Muscle of leg (tissue), 11 donors: Measurements from ENCODE around the gene MOCOS. TPM values are rescaled to one million over a fixed set of nuclear protein-coding genes. Genes with fewer than 3 reads are reported as not detected.

Experiments
- DNase-seq: peaks from one replicate; pipeline ENCODE4 v3.0.0; 2013
- H3K27ac ChIP-seq: one replicate; pipeline ENCODE4 v1.5.1; 2013; ENCODE audit warnings: mild to moderate bottlenecking, low read length, control low read depth
- H3K27me3 ChIP-seq: one replicate; pipeline ENCODE4 v1.6.1; 2013; ENCODE audit warnings: low read length; ENCODE audit not compliant: control insufficient read depth, insufficient read depth
- H3K36me3 ChIP-seq: one replicate; pipeline ENCODE4 v1.6.1; 2013; ENCODE audit warnings: low read length; ENCODE audit not compliant: control insufficient read depth, insufficient read depth
- H3K4me1 ChIP-seq: one replicate; pipeline ENCODE4 v1.6.1; 2013; ENCODE audit warnings: low read length; ENCODE audit not compliant: control insufficient read depth, insufficient read depth
- H3K4me3 ChIP-seq: one replicate; pipeline ENCODE4 v1.5.1; 2013; ENCODE audit warnings: low read length, control low read depth
- H3K9me3 ChIP-seq: replicated peaks from 2 replicates; pipeline ENCODE4 v1.6.1; 2013; ENCODE audit warnings: low read depth, low read length; ENCODE audit not compliant: control insufficient read depth
- WGBS: methylation state at CpG from one replicate; pipeline ENCODE4 v1.1.5; 2013; ENCODE audit warnings: missing lambda C conversion rate; ENCODE audit not compliant: insufficient coverage; 5-methylcytosine and 5-hydroxymethylcytosine counted together
- polyA plus RNA-seq, 8 donors: library from polyadenylated mRNA; unstranded; fragments of 120-200 nt; gene quantifications; one replicate each; pipeline versions ENCODE4 v1.2.1 to v1.2.3, GENCODE V29; 2013; ENCODE audit warnings: inconsistent platforms in 1 of 8, low replicate concordance in 1 of 8; ENCODE audit not compliant: insufficient read length in 8 of 8, insufficient read depth in 1 of 8
- total RNA-seq: library from RNA; stranded (reverse); fragments of 120-200 nt; gene quantifications from one replicate; pipeline ENCODE4 v1.2.4, GENCODE V29; 2013

Gene MOCOS
- total and polyA plus RNA-seq, 9 donors, result 0.10 to 0.62 (median 0.22) TPM

GRCh38 chr18:36300211-36300610, 112.9 kb downstream of the MOCOS start:
- DNase-seq, result no peak
- no peaks in the 10 kb centered on the region for H3K36me3 ChIP-seq
- H3K9me3 ChIP-seq, result no peaks in the 10 kb centered on the region
- no peak overlapping the region for H3K4me3 ChIP-seq
- peaks cover 16% of the 10 kb centered on the region for H3K4me1 ChIP-seq
- no peak overlapping the region for H3K27ac ChIP-seq
- WGBS, result 93% methylated on average over 6 of the region's 6 CpGs
- H3K27me3 ChIP-seq, result peaks cover 38% of the 10 kb centered on the region

GRCh38 chr18:36301884-36302283, 114.6 kb downstream of the MOCOS start:
- Histone ChIP-seq H3K27ac (no peak overlapping the region), H3K36me3 (no peaks in the 10 kb centered on the region), H3K27me3 (peaks cover 26% of the 10 kb centered on the region), H3K4me3 (no peak overlapping the region), H3K9me3 (no peaks in the 10 kb centered on the region), H3K4me1 (peaks cover 14% of the 10 kb centered on the region)
- 60% methylated on average over 3 of the region's 5 CpGs for WGBS
- no peak for DNase-seq

DNA sequence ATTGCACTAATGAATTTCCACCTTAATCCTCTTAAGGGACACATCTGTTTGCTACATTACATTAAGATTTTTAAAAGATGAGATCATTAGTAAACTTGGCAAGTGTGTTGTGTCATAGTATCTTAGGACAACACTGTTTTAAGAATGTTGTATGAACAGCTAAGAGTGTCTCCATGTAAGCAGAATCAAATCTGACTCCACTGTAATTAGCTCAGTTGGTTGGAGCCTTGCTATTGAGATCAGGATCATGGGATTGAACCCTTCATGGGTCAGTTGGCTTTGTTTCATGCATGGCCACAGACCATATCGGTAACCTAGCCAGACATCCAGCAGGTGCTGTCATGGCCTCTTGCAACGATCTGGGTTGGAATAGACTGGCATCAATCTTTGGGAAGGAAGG, 115.4 kb downstream of the MOCOS start:
- H3K4me3 ChIP-seq, result no peak overlapping the region
- H3K27me3 ChIP-seq, result peaks cover 23% of the 10 kb centered on the region
- H3K27ac ChIP-seq, result no peak overlapping the region
- H3K36me3 ChIP-seq, result no peaks in the 10 kb centered on the region
- DNase-seq, result no peak
- H3K9me3 ChIP-seq, result no peaks in the 10 kb centered on the region
- H3K4me1 ChIP-seq, result peaks cover 14% of the 10 kb centered on the region
- 78% methylated on average over 2 of the region's 2 CpGs for WGBS

- H3K9me3 ChIP-seq, result no peaks in the 10 kb centered on the region
- H3K4me3 ChIP-seq, result no peak overlapping the region
- peaks cover 23% of the 10 kb centered on the region for H3K27me3 ChIP-seq
- H3K27ac ChIP-seq, result no peak overlapping the region
- peaks cover 14% of the 10 kb centered on the region for H3K4me1 ChIP-seq
- H3K36me3 ChIP-seq, result no peaks in the 10 kb centered on the region
- 71% methylated on average over 2 of the region's 6 CpGs for WGBS
- no peak for DNase-seq
These were observed 116.0 kb downstream of the MOCOS start for GRCh38 chr18:36303211-36303844.

DNA sequence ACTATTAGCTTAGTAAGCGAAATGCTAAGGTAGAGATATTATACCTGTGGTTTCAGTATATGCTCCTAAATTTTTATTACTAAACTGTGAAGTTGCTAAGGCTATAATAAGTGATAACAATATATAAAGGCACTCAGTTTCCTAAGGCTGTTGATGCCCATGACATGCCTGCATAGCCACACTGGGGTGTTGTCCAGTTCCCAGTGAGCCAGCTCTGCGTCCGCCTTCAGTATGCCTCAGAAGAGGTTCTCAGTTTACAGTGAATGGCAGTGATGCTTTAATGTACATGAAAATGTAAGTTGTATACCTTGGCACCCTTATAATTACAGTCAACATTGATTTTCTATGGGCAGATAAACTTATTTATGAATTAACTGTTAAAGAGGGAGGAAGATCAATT, 117.4 kb downstream of the MOCOS start:
- Histone ChIP-seq H3K27me3 (peaks cover 16% of the 10 kb centered on the region), H3K4me1 (peaks cover 14% of the 10 kb centered on the region), H3K9me3 (no peaks in the 10 kb centered on the region), H3K27ac (no peak overlapping the region), H3K4me3 (no peak overlapping the region), H3K36me3 (no peaks in the 10 kb centered on the region)
- WGBS, result no CpG with 5 or more reads among the region's 3 CpGs
- no peak for DNase-seq

DNA sequence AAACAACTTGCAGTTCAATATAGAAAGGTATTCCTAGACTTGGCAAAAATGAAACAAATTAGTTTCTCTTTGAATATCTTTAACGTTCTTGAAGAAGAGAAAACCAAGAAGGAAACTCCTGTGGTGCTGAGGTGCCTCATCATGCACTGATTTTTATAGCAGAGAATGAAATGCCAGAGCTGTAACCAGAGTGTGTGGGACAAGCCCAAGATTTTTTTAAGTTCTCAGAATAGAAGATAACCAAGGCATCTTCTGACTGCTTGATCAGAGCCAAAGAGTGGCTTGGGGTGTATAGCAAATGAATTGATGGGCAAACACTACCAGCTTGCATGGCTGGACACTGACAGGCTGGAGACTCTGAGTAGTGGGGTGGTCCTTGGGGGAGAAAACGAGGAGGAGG, 118.1 kb downstream of the MOCOS start:
- Histone ChIP-seq H3K36me3 (no peaks in the 10 kb centered on the region), H3K27me3 (peaks cover 10% of the 10 kb centered on the region), H3K4me1 (peaks cover 14% of the 10 kb centered on the region), H3K27ac (no peak overlapping the region), H3K9me3 (no peaks in the 10 kb centered on the region), H3K4me3 (no peak overlapping the region)
- WGBS, result no CpG with 5 or more reads among the region's 2 CpGs
- DNase-seq, result no peak

DNA sequence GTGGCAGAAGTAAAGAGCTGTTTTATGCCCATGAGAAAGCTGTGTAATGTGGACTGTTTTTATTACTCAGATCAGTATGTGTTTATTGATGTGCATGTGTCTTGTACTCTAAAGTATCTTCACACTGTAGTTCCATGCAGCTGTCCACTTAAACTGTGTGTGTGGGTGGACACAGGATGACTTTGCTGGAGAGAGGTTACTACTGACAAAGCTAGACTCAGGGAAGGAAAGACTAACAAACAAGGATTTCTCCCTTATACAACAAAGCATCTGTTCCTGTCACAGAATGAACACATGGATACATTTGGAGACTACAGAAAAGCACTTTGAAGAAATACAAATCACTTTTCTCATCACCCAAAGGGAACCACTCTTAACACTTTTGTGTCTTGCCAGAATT, 120.2 kb downstream of the MOCOS start:
- Histone ChIP-seq H3K9me3 (no peaks in the 10 kb centered on the region), H3K4me3 (no peak overlapping the region), H3K27me3 (peaks cover 6% of the 10 kb centered on the region), H3K4me1 (peaks cover 8% of the 10 kb centered on the region), H3K36me3 (no peaks in the 10 kb centered on the region), H3K27ac (no peak overlapping the region)
- no peak for DNase-seq

- Histone ChIP-seq H3K27me3 (no peaks in the 10 kb centered on the region), H3K9me3 (no peaks in the 10 kb centered on the region), H3K4me1 (peaks cover 5% of the 10 kb centered on the region), H3K36me3 (no peaks in the 10 kb centered on the region), H3K4me3 (no peak overlapping the region), H3K27ac (no peak overlapping the region)
- DNase-seq, result no peak
- 69% methylated on average over 6 of the region's 7 CpGs for WGBS
These were observed 121.6 kb downstream of the MOCOS start for GRCh38 chr18:36308711-36309435.

DNA sequence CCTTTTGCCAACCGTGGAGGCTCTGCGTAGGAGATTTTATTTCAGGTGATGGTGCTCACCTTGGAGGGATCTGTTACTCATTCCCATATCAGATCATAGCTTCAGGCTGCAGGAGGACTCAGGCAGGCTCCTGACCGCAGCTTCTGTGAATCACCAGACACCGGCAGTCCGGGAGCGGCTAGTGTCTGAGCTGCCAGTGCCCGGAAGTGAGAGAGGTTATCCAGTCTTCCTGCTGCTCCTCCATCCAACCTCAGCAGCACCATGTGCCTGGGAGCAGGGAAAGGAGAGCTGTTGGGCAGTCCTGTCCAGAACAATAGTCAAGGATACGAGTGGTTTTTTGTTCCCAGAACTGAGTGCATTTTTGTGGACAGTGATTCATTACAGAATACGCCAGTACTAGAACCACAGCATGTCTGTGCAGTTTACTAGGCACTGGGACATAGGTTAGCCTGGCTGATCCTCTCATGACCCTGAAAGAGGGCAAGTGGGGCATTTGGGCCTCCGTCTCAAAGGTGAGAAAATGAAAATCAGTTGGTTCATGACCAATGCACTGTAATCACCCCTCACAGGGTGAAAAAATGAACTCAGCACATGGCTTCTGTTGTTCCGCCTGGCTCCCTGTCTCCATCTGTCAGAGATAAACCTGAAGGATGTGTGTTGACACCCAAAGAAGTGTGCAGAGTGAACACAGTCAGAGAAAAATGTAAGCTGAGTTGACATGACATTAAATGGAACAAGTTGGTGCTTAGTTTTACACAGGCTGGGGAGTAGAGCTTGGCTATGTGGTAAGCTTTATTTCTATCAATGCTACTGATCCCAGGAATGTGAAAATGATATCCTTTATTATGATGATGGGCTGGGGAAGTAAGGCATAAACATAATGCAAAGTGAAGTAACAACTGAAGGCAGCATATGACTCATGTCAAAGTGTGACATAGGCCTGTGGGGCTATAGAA, 122.4 kb downstream of the MOCOS start:
- Histone ChIP-seq H3K4me3 (no peak overlapping the region), H3K27ac (no peak overlapping the region), H3K9me3 (no peaks in the 10 kb centered on the region), H3K27me3 (no peaks in the 10 kb centered on the region), H3K4me1 (peaks cover 5% of the 10 kb centered on the region), H3K36me3 (no peaks in the 10 kb centered on the region)
- no peak for DNase-seq
- WGBS, result 66% methylated on average over 8 of the region's 11 CpGs

DNA sequence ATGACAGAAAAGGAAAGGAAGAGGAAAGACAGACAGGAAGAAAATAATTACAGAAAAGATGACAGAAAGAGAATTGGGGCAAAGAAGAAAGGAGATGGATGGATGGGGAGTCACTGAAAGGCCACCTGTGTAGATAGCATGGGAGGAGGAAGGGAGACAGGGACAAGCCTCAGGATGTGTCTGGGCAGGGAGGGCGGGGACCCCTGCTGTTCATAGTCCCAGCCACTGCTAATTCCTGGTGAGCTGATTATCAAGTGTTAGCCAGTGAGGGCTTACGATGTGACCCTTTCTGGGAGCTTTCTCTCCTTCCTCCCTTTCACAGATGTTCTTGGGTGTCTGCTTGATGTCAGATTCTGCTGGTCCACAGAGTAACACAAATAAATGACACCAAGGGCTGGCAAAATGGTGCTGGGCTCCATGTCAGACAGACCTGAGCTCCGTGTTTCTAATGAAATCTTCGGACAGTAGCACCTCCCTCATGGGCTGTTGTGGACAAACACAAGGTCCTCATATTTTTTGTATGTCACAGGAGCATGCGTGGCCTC, 123.8 kb downstream of the MOCOS start:
- no peaks in the 10 kb centered on the region for H3K27me3 ChIP-seq
- H3K36me3 ChIP-seq, result no peaks in the 10 kb centered on the region
- no peak for DNase-seq
- no peak overlapping the region for H3K4me3 ChIP-seq
- peaks cover 3% of the 10 kb centered on the region for H3K4me1 ChIP-seq
- H3K9me3 ChIP-seq, result no peaks in the 10 kb centered on the region
- 87% methylated on average over 3 of the region's 5 CpGs for WGBS
- H3K27ac ChIP-seq, result no peak overlapping the region
